ENCODE data around the gene RDH16.
"Not testable (repeated sequence)": the region's sequence is repeated elsewhere in the genome, so short reads cannot be mapped to it uniquely, and the experiment has no call there.

RDH16 gene

DNA sequence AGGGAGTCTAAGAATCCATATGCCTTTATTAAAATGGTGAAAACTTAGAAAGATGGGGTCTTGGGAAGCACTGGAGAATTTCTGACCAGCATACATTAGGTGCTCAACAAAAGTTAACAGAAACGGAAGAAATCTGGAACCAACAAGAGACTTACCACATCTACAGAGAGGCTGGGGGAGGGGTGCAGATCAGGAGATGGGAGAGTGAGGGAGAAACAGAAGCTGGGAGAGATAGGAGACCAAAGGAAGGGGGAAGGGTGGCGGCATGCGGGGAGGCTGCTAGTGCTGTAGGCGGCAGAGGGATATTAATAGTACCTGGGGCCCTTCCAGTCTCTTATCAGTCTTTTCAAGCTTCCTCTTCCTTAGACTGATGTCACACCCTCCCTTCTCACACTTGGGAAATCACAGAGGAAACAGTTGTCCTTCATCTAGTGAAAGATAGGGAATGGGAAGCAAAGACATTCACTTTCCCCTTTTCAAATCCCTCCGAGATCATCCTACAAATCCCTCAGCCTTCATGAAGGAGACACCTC lies 30.9 kb upstream of the RDH16 start:
- DNase-seq, result no peak

DNA sequence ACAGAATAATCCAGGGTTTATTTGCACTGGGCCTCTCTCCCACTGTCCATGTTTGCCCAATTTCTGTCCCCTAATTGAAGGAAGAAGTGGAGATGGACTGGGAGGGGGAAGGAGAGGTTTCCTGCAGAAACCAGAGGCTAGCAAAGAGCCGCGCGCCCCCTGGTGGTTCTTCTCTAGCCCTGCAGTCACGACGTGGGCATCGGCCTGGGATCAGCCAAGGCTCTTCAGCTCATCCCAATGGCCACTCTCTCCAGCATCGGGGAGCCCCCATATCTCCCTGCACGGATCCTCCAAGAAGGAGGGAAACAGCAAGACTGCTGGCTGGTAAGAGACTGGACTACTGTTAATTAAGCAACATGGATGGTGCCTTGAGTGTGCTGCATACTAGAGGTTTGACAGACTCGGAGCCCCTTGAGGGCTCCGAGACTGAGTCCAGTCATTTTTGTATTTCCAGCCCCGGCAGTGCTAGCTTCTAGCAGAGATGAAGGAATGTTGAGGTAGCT lies 30.2 kb upstream of the RDH16 start:
- DNase-seq, result peak; percentile 61

DNA sequence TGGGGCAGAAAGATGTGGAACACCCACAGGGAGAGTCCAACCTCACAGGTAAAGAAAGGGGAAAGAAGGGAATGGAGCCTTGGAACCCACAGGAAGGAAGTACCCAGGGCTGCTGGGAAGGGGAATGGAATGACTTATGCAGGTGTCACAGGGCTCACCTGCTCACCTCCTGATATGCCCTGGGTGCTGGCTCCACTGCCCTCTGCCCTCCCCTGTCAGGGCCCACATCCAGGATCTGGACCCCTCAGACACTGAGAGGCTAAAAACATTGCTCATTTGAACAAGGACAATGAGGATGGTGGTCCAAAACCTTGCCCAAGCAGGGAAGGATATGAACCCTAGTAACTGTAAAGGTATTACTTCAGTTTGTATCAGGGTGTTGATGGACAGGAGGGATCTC lies 29.6 kb upstream of the RDH16 start:
- DNase-seq, result no peak

DNA sequence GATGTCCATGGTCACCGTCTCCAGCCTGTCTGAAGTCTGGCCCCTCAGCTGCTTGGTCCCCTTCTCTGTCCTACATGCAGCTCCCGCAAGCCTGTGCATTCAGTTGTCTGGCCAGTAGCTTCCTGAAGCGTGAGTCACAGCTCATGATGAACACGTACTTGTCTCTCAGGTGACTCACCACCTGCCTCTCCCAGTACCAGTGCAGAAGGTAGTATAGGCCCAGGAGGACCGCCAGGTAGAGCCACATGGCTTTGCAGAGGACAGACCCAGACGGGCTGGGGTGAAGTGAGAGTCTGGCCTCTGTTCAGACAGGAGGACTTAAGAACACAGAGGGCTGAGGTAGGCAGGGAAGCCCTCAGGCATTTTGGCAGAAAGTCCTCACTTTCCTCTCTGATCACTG lies 28.3 kb upstream of the RDH16 start:
- not testable (repeated sequence) for DNase-seq

DNA sequence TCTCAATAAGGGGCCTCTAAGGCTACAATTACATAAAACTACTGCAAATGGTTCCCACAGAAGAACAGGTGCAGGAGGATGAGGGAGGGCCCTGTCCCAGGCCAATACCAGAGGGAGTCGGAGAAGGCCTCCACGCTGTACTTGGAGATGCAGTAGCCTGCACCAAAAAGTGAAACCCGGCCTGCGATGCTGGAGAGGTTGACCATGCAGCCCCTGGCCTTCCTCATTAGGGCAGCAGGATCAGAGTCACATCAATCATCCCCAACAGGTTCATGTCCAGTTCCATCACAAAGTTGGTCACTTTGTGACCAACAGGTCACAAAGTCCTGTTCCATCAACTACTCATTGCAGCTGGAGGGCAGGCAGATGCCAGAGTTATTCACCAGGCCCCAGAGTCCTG lies 26.0 kb upstream of the RDH16 start:
- no peak for DNase-seq

DNA sequence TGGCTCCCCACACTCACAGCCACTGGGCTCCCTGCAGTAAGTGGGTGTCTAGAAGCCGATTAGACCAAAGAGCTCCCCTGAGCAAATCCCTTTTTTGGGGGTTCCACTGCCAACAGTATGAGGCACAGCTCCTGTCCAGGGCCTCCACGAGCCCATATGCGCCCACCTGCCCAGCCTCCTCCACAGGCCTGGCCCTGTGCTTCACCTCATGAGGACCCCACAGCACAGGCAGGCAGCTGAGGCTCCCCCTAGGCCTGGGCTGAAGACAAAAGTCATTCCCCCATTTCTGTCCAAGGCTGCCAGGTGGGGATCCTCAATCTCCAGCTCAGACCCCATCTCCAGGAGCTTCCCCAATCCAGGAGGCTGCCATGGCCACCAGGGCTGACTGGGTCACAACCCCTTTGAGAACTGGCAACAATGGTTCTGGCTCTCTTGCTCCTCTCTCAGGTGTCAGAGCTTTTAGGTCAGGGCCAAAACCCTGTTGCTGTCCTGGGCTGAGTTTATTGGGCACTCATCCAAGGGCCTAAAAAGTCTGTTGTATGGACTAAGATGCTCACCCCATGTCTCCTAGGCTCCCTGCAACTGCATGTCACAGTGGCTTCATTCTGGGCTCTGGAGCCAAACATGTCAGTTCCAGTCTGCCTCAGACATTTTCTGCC lies 25.3 kb upstream of the RDH16 start:
- not testable (repeated sequence) for DNase-seq

DNA sequence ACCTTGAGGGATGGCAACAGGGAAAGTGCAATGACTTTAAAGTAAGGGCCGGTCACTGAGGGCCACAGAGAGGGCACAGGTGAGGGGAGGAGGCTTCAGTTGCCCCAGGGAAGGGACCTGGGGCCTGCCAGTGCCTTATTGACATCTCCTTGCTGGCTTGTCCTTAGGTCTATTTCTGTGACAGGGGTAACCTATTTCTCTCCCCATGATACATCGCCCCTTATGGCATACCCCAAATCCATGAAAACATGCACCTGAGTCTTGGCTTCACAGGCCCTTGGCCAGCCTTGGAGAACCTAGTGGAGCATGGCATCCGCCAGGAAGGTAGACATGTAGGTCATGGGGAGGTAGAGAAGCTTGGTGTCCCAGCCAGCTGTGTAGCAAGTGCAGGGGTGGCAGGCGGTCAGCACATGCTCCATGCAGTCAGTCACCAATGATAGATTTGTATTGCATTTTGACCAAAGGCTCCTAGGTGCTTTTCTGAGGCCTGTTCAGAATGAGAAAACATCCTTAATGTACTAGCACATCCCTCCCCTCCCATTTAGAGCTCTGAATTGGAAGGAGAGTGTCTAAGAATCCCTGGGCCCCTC lies 23.6 kb upstream of the RDH16 start:
- no peak for DNase-seq

DNA sequence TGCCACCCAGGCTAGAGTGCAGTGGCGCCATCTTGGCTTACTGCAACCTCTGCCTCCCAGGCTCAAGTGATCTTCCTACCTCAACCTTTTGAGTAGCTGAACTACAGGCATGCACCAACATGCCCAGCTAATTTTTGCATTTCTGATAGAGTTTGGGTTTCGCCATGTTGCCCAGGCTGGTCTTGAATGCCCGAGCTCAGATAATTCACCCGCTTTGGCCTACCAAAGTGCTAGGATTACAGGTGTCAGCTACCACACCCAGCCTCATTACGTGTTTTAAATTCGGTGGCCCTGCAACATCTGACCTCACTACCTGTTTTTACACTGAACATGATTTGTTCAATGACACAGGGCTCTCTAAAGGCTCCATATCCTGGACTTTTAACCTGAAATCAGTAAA lies 22.9 kb upstream of the RDH16 start:
- DNase-seq, result no peak

DNA sequence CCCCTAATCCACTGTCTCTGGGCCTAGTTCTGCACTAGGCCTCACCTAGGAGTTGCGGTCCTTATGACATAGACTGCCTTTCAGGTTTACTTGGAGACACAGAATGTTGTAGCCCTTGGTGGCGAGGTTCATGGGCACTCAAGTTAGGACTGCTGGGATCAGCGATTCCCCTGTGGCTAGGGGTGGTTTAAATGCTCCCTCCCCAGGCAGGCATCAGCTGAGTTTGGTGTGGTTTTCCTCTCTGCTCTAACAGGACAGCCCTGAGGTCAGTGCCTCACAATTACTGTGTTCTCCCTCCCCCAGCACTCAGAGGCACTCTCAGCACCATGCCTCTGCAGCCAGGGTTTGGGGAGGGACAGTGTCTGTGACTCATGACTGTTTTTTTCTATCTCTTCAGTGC lies 22.2 kb upstream of the RDH16 start:
- no peak for DNase-seq

DNA sequence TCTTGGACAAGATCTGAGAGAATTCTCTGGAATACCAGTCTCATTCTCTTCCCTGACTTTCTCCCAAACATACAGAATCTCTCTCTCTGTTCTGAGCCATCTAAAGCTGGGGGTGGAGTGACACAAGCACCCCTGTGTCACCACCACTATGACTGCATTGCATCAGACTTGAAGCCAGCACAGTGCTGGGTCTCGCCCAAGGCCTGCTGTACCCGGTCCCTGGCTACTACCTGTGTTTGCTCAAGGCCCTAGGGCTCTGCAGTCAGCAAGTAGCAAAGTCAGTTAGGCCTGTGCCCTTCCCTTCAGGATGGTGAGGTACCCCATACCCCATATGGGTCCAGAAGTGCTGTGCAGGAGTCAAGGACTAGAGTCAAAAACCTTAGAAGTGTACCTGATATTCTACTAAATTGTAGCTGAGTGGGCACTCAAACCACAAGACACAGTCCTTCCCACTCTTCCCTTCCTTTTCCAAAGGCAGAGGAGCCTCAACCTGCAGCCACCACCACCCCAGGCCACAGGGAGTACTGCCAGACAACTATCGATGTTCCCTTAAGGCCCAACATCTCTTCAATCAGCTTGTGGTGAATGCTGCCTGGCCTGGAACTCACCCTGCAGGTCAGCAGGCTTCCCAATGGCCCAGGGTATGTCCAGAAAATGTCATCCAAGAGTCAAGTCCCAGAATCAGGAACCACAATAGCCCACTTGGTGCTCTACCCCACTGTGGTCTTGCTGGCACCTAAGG lies 21.2 kb upstream of the RDH16 start:
- no peak for DNase-seq

DNA sequence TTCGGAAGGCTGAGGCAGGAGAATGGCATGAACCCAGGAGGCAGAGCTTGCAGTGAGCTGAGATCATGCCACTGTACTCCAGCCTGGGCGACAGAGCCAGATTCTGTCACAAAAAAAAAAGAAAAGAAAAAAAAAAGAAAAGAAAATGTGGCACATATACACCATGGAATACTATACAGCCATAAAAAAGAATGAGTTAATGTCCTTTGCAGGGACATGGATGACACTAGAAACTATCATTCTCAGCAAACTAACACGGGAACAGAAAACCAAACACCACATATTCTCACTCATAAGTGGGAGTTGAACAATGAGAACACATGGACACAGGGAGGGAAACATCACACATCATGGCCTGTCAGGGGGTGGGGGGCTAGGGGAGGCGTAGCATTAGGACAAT lies 20.0 kb upstream of the RDH16 start:
- not testable (repeated sequence) for DNase-seq

DNA sequence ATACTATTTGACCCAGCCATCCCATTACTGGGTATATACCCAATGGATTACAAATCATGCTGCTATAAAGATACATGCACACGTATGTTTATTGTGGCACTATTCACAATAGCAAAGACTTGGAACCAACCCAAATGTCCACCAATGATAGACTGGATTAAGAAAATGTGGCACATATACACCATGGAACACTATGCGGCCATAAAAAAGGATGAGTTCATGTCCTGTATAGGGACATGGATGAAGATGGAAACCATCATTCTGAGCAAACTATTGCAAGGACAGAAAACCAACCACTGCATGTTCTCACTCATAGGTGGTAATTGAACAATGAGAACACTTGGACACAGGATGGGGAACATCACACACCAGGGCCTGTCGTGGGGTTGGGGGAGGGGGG lies 16.8 kb upstream of the RDH16 start:
- not testable (repeated sequence) for DNase-seq

DNA sequence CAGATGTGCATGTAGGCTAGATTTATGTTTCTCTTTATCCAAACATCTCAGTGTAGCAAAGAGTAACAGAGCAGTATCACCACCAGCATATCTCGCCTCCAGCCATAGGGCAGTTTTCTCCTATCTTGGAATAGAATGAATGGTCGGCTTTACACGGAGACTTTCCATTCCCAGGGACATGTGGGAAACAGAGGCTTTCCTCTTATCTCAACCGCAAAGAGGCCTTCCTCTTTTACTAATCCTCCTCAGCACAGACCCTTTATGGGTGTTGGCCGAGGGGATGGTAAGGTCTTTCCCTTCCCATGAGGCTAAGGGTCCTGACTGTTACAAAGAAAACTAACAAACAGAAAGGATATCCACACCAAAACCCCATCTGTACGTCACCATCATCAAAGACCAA lies 11.5 kb upstream of the RDH16 start:
- not testable (repeated sequence) for DNase-seq

DNA sequence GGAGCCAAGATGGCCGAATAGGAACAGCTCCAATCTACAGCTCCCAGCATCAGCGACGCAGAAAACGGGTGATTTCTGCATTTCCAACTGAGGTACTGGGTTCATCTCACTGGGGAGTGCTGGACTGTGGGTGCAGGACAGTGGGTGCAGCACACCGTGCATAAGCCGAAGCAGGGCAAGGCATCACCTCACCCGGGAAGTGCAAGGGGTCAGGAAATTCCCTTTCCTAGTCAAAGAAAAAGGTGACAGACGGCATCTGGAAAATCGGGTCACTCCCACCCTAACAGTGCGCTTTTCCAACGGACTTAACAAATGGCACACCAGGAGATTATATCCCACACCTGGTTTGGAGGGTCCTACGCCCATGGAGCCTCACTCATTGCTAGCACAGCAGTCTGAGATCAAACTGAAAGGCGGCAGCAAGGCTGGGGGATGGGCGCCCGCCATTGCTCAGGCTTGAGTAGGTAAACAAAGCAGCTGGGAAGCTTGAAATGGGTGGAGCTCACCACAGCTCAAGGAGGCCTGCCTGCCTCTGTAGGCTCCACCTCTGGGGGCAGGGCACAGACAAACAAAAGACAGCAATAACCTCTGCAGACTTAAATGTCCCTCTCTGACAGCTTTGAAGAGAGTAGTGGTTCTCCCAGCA lies 8.7 kb upstream of the RDH16 start:
- not testable (repeated sequence) for DNase-seq

DNA sequence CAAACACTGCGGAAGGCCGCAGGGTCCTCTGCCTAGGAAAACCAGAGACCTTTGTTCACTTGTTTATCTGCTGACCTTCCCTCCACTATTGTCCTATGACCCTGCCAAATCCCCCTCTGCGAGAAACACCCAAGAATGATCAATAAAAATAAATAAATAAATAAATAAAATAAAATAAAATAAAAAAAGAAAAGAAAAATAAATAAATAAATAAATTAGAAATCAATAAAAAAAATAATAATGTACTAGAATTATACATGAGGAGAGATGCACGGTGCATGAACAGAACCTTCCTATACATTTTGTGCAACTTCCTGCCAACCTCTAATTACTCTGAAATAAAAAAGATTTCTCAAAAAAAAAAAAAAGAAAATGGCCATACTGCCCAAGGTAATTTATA lies 7.7 kb upstream of the RDH16 start:
- not testable (repeated sequence) for DNase-seq

DNA sequence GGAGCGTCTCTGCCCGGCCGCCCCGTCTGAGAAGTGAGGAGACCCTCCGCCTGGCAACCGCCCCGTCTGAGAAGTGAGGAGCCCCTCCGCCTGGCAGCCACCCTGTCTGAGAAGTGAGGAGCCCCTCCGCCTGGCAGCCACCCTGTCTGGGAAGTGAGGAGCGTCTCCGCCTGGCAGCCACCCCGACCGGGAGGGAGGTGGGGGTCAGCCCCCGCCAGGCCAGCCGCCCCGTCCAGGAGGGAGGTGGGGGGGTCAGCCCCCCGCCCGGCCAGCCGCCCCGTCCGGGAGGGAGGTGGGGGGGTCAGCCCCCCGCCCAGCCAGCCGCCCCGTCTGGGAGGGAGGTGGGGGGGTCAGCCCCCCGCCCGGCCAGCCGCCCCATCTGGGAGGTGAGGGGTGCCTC lies 6.1 kb upstream of the RDH16 start:
- DNase-seq, result not testable (repeated sequence)

DNA sequence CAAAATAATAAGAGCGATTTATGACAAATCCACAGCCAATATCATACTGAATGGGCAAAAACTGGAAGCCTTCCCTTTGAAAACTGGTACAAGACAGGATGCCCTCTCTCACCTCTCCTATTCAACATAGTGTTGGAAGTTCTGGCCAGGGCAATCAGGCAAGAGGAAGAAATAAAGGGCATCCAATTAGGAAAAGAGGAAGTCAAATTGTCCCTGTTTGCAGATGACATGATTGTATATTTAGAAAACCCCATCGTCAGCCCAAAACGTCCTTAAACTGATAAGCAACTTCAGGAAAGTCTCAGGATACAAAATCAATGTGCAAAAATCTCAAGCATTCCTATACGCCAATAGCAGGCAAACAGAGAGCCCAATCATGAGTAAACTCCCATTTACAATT lies 4.8 kb upstream of the RDH16 start:
- DNase-seq, result not testable (repeated sequence)

DNA sequence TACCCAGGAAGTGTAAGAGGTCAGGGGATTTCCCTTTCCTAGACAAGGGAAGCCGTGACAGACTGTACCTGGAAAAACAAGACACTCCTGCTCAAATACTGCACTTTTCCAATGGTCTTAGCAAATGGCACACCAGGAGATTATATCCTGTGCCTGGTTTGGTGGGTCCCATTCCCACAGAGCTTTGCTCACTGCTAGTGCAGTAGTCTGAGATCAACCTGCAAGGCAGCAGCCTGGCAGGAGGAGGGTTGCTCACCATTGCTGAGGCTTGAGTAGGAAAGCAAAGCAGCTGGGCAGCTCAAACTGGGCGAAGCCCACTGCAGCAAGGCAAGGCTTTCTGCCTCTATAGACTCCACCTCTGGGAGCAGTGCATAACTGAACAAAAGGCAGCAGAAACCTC lies 1.0 kb upstream of the RDH16 start:
- DNase-seq, result no peak

DNA sequence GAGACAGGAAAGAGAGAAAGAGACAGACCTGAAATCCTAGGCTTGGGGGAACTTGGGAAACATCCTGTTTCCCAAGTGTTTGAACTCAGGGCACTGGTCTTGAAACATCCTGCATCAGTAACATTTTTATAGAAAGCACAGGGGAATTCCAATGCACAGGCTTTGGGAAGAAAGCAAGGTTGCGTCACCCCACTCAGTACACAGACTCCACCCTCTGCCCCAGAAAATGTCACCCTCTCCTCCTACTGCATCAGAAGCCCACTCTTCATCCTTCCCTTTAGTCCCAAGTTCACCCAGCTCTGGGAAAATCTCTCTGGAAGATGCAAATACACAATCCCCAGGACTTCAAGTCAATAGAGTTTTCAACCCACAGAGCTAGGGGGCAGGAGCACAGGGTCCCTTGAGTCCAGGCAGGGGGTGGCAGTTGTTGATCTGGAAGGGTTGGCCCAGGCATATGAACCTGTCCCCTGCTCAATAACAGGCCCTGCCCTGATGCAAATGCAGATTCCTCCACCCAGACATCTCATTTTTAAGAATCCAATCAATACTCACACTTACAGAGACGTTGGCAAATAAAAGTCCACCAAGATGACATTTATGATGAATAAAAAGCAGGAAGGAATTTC lies 1.7 kb downstream of the RDH16 start:
- DNase-seq, result no peak

DNA sequence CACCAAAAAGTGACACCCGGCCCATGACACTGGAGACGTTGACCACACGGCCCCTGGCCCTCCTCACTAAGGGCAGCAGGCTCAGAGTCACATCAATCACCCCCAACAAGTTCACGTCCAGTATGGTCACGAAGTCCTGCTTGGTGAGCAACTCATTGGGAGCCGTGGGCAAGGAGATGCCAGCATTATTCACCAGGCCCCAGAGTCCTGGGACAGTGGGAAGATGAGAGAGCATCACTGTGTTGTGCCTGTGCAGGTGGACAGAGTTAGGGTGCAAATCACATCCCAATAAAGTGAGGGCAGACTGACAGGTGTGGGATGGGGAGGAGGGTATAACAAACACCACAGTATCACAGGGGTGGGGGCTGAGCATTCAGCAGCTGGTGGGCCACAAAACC lies 2.5 kb downstream of the RDH16 start:
- DNase-seq, result no peak

DNA sequence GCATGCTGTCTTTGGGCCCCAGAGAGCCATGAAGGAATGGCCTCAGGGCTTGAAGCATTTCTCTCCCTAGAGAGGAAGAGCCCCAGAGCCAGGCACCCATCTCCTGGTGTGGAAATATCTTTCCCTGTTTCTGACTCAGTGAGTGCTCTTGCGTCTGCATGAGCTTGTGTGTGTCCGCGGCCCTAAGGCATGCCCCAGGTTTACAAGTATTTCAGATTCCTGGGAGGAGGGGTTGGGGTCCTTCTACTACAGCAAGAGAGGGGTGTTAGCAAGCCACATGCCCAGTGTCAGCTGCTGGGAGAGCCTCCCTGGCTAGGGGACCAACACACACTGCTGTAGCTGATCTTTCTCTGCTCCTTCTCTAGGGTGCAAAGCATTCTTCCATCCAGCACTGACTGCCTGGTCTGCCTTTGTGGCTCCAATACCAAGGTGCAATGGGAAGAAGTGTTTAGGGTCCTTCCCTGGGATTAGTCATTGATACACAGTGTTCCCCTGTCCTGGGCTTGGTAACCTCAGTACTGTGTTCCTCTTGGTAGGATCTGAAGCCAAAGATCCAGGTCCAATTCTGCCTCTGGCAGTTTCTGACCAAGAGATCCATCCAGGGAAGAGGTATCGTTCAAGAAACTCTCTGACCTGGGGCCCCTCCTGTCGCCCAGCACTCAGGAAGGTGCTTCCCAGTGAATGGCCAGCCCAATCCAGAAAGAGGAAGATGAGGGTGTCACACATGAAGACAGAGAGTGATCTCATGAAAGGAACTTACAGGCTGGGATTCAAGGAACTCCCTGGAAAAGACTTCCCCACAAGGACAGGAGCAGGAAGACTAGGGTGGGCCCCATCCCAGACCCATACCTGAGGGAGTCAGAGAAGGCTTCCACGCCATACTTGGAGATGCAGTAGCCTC lies 3.1 kb downstream of the RDH16 start:
- DNase-seq, result no peak

DNA sequence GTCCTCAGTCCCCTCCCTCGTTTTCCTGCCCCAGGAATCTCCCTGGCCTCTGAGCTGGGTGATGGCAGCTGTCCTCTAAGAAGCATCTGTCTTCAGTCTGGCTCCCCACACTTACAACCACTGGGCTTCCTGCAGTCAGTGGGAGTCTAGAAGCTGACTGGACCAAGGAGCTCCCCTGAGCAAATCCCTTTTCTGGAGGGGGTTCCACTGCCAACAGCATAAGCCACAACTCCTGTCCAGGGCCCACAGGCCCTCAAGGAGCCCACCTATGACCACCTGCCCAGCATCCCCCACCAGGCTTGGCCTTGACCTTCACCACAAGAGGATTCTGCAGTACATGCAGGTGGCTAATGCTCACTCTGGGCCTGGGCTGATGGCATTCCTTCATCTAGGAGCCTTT lies 4.1 kb downstream of the RDH16 start:
- no peak for DNase-seq

Data from NCI-H2107 (cell line).